Measurements from ENCODE around the gene ZNF765. TPM values are rescaled to one million over a fixed set of nuclear protein-coding genes. Genes with fewer than 3 reads are reported as not detected.
A peak's percentile ranks its signal among the peaks of the same experiment; 100 is the strongest.
"Not testable (repeated sequence)": the region's sequence is repeated elsewhere in the genome, so short reads cannot be mapped to it uniquely, and the experiment has no call there.

The ZNF765 gene
- total and polyA plus RNA-seq, 5 donors: 2.5 to 6.2 (median 4.3) TPM

DNA sequence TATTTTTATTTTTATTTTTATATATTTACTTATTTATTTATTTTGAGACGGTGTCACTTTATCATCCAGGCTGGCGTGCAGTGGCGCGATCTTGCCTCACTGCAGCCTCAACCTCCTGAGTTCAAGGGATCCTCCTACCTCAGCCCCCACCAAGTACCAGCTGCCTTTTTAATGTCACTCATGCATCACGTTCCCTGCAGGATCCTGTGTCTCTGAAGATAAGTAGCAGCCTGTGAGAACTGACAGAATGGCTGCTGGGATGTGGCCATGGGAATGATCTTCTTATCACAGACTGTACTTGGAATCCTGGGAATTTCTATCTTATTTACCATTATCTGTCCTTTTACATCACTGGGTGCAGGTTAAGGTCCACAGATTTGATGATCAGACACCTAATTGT is 27.6 kb downstream of the ZNF765 start:
- no peak for DNase-seq
- Histone ChIP-seq H3K4me3 (ENCODE audit: low read length) (no peak overlapping the region), H3K9me3 (ENCODE audit: control insufficient read depth, low read length) (no peaks in the 10 kb centered on the region), H3K27me3 (ENCODE audit: control insufficient read depth, insufficient read depth) (no peaks in the 10 kb centered on the region), H3K4me1 (ENCODE audit: control insufficient read depth, insufficient read depth, low read length) (peaks cover 1% of the 10 kb centered on the region), H3K27ac (ENCODE audit: low read length) (no peak overlapping the region)
- intact Hi-C loops (cut with DNase I): loop anchor here in 2 of 4 donors (10.0 kb wide), 2 partner anchors 92 to 322 kb away; no protein-coding TSS in a partner anchor
- no peak for ATAC-seq
- 59% methylated on average over 5 of the region's 5 CpGs for WGBS

DNA sequence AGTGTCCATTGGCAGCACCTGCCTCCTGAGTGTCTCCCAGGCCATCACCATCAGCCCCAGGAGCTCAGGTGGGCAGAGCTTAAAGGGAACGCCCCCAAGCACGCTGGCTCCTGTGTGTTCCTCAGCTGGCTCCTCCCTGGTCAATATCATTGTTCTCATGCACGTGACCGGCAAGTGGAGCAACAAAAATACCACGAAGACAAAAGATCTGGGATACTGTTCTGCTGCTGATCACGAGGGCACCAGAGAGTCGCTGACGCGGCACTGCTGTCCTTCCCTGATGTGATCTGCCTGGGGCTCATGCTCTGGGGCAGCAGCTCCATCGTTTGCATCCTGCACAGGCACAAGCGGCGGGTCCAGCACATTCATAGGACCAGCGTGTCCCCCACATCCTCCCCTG is 28.1 kb downstream of the ZNF765 start:
- H3K4me1 ChIP-seq (ENCODE audit: control insufficient read depth, insufficient read depth, low read length); H3K9me3 ChIP-seq (ENCODE audit: control insufficient read depth, low read length); DNase-seq; H3K27ac ChIP-seq (ENCODE audit: low read length); H3K27me3 ChIP-seq (ENCODE audit: control insufficient read depth, insufficient read depth); H3K4me3 ChIP-seq (ENCODE audit: low read length): not testable (repeated sequence)
- intact Hi-C loops (cut with DNase I): loop anchor here in 2 of 4 donors (10.0 kb wide), 2 partner anchors 92 to 322 kb away; no protein-coding TSS in a partner anchor
- 8% methylated on average over 4 of the region's 13 CpGs for WGBS
- peak; percentile 43 to 48 for ATAC-seq

DNA sequence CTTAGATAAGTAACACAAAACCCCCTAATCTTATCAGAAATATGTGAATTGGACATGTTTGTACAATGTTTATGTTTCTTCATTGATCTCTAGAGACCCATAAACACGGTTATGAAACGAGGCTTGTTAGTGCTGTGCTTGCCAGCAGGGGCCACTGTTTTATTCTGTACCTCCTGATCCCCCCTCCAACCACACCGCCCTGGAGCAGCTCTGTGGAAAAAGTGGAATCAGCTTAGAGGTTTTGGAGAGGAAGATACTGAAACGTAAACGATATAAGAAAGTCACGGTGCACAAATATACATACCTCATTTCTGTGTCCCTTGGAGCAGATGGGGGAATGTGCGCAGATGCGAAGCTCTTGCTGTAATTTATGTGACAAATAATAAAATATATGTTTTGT is 28.7 kb downstream of the ZNF765 start:
- peak; percentile 69 to 76 for ATAC-seq
- intact Hi-C loops (cut with DNase I): loop anchor here in 2 of 4 donors (10.0 kb wide), 2 partner anchors 91 to 321 kb away; no protein-coding TSS in a partner anchor
- DNase-seq; H3K4me3 ChIP-seq (ENCODE audit: low read length); H3K4me1 ChIP-seq (ENCODE audit: control insufficient read depth, insufficient read depth, low read length); H3K27me3 ChIP-seq (ENCODE audit: control insufficient read depth, insufficient read depth); H3K27ac ChIP-seq (ENCODE audit: low read length); H3K9me3 ChIP-seq (ENCODE audit: control insufficient read depth, low read length): not testable (repeated sequence)
- 30% methylated on average over 8 of the region's 8 CpGs for whole genome bisulfite sequencing

GRCh38 chr19:53424968-53425597 is 30.1 kb downstream of the ZNF765 start:
- no peak overlapping the region for H3K27ac ChIP-seq (ENCODE audit: low read length)
- DNase-seq (peak; percentile 75 to 88 (median 81)), ATAC-seq (peak; percentile 90 to 92)
- no peaks in the 10 kb centered on the region for H3K9me3 ChIP-seq (ENCODE audit: control insufficient read depth, low read length)
- no peaks in the 10 kb centered on the region for H3K27me3 ChIP-seq (ENCODE audit: control insufficient read depth, insufficient read depth)
- WGBS: 20% methylated on average over 9 of the region's 9 CpGs
- no peak overlapping the region for H3K4me3 ChIP-seq (ENCODE audit: low read length)
- intact Hi-C loops (cut with DNase I): loop anchor here in 2 of 4 donors (10.0 kb wide), 2 partner anchors 90 to 320 kb away; no protein-coding TSS in a partner anchor
- H3K4me1 ChIP-seq (ENCODE audit: control insufficient read depth, insufficient read depth, low read length): peaks cover 1% of the 10 kb centered on the region

DNA sequence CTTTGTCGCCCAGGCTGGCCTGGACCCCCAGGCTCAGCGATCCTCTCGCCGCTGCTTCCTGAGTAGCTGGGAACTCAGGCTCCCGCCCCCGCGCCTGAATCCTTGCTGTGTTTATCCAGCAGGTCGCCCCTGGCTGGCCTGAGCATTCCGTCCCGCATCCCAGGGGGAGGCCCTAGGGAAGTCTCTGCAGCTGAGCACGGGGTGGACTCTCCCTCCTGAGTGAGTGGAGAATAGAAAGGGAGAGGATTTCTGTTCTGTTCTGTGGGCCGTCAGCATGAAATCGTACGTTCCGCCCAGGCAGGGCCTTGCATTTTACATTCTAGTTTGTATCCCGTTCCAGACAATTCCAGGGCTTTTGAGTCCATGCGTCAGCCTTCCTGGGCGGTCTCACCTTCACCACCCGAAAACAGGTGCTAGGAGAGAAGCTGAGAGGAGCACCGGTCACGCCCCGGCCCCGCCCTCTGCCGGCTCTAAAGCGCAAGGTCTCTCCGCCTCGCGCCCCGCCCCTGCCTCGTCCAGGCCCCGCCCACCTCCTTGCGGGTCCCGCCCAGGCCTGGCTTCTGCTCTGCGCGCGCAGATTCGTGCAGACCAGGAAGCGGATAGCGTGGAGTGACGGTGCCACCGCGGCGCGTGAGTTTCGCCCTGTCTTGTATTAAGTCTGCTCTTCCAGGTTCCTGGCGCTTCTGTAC is 36.6 kb downstream of the ZNF765 start, which contains the start of gene ZNF761:
TSS of gene ZNF761 (plus strand) at position 586 of the 689 bp plus-strand sequence. CDS start 15,285 bp downstream, outside the sequence.
- Histone ChIP-seq H3K4me3 (ENCODE audit: low read length) (peak within 1 kb of the TSS; percentile 73), H3K4me1 (ENCODE audit: control insufficient read depth, insufficient read depth, low read length) (no peaks in the 10 kb centered on the region), H3K27ac (ENCODE audit: low read length) (peak within 1 kb of the TSS; percentile 49), H3K27me3 (ENCODE audit: control insufficient read depth, insufficient read depth) (no peaks in the 10 kb centered on the region), H3K9me3 (ENCODE audit: control insufficient read depth, low read length) (no peaks in the 10 kb centered on the region)
- WGBS: 1% methylated on average over 46 of the region's 46 CpGs
- intact Hi-C loops (cut with DNase I): no loop called here
- ATAC-seq: peak; percentile 100
- DNase-seq: peak; percentile 95 to 98 (median 98)

DNA sequence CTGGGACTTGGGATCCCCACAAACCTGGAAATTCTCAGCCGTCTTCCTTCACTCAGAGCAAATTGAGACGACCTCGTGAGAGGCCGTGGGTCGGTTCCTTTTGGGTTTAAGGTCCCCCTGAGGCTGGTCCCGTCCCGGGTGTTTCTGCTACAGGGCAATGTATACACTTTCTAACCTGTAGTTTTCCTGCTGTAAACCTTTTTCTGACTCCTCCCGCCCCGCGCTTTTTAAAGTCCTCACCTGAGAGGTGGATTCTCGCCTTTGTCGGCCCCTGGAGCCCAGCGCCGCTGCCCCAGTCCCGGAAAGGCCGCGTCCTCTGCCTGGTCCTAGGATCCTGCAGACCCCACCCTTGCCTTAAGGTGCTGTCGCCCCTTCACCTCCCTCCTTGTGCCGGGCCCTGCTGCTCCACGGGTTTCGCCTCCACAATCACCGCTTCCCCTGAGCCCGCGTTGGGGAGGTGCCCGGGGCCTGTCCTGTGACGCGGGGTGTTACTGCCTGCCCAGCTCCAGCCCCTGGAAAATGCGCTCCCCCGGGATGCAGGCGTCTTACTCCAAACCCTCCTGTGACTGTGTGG is 37.2 kb downstream of the ZNF765 start:
- intact Hi-C loops (cut with DNase I): no loop called here
- Histone ChIP-seq H3K4me3 (ENCODE audit: low read length) (peak overlapping the region; percentile 73), H3K9me3 (ENCODE audit: control insufficient read depth, low read length) (no peaks in the 10 kb centered on the region), H3K4me1 (ENCODE audit: control insufficient read depth, insufficient read depth, low read length) (no peaks in the 10 kb centered on the region), H3K27ac (ENCODE audit: low read length) (peak overlapping the region; percentile 49), H3K27me3 (ENCODE audit: control insufficient read depth, insufficient read depth) (no peaks in the 10 kb centered on the region)
- DNase-seq (peak; percentile 60 to 76 (median 70)), ATAC-seq (peak; percentile 52 to 71)
- under 1% methylated on average over 30 of the region's 30 CpGs for WGBS

GRCh38 chr19:53443809-53444208 is 48.9 kb downstream of the ZNF765 start:
- ATAC-seq; H3K4me1 ChIP-seq (ENCODE audit: control insufficient read depth, insufficient read depth, low read length); H3K27me3 ChIP-seq (ENCODE audit: control insufficient read depth, insufficient read depth); H3K27ac ChIP-seq (ENCODE audit: low read length); intact Hi-C loops (cut with DNase I); H3K4me3 ChIP-seq (ENCODE audit: low read length); H3K9me3 ChIP-seq (ENCODE audit: control insufficient read depth, low read length); DNase-seq: not testable (repeated sequence)
- 73% methylated on average over 2 of the region's 2 CpGs for WGBS

DNA sequence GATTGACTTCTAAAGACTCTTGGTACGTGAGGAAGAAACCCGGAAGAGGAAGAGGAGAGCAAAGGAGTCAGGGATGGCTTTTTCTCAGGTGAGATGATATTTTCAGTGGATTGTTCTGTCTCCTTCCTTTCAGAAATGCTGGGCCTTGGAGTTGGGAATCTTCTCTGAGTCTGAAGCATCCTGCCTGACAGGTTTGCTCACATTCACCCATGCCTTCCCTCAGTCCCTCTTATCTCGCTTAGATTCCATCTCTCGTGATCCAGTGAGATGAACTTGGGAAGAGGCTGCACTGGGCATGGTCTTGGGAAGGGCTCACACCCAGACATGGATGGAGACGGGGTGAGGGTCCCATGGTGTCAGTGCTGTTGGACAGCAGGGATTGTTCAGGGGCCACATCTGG is 52.2 kb downstream of the ZNF765 start:
- WGBS: 84% methylated on average over 5 of the region's 5 CpGs
- ATAC-seq; intact Hi-C loops (cut with DNase I); DNase-seq; H3K4me3 ChIP-seq (ENCODE audit: low read length); H3K4me1 ChIP-seq (ENCODE audit: control insufficient read depth, insufficient read depth, low read length); H3K27ac ChIP-seq (ENCODE audit: low read length); H3K9me3 ChIP-seq (ENCODE audit: control insufficient read depth, low read length); H3K27me3 ChIP-seq (ENCODE audit: control insufficient read depth, insufficient read depth): not testable (repeated sequence)

DNA sequence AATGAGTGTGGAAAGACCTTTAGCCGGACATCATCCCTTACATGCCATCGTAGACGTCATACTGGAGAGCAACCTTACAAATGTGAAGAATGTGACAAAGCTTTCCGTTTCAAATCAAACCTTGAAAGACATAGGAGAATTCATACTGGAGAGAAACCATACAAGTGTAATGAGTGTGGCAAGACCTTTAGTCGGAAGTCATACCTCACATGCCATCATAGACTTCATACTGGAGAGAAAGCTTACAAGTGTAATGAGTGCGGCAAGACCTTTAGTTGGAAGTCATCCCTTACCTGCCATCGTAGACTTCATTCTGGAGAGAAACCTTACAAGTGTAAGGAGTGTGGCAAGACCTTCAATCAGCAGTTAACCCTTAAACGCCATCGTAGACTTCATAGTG is 60.9 kb downstream of the ZNF765 start:
- ATAC-seq: no peak

DNA sequence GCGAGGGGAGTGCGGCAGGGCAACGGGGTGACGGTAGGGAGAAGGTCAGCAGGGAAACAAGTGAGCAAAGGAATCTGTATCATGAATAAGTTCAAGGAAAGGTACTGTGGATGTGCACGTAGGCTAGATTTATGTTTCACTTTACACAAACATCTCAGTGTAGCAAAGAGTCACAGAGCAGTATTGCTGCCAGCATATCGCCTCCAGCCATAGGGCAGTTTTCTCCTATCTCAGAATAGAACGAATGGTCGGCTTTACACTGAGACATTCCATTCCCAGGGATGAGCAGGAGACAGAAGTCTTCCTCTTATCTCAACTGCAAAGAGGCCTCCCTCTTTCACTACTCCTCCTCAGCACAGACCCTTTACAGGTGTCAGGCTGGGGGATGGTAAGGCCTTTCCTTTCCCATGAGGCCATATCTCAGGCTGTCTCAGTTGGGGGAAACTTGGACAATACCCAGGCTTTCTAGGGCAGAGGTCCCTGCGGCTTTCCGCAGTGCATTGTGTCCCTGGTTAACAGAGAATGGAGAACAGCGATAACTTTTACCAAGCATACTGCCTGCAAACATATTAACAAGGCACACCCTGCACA is 65.3 kb downstream of the ZNF765 start:
- WGBS: 29% methylated on average over 11 of the region's 11 CpGs
- intact Hi-C loops (cut with DNase I); H3K27me3 ChIP-seq (ENCODE audit: control insufficient read depth, insufficient read depth); DNase-seq; H3K4me1 ChIP-seq (ENCODE audit: control insufficient read depth, insufficient read depth, low read length); H3K27ac ChIP-seq (ENCODE audit: low read length); H3K9me3 ChIP-seq (ENCODE audit: control insufficient read depth, low read length); ATAC-seq; H3K4me3 ChIP-seq (ENCODE audit: low read length): not testable (repeated sequence)

More for the DNA sequence above, 60.9 kb downstream of the ZNF765 start:
- Histone ChIP-seq H3K4me1 (ENCODE audit: control insufficient read depth, insufficient read depth, low read length) (no peaks in the 10 kb centered on the region), H3K27me3 (ENCODE audit: control insufficient read depth, insufficient read depth) (no peaks in the 10 kb centered on the region), H3K9me3 (ENCODE audit: control insufficient read depth, low read length) (no peaks in the 10 kb centered on the region), H3K4me3 (ENCODE audit: low read length) (no peak overlapping the region), H3K27ac (ENCODE audit: low read length) (no peak overlapping the region)
- no peak for DNase-seq
- WGBS: 92% methylated on average over 9 of the region's 9 CpGs
- intact Hi-C loops (cut with DNase I): no loop called here

All from right cardiac atrium (tissue), 5 donors.